Suppressor macrophage treated with lipopolysaccharide for 1 hour (primary cell): Measurements from ENCODE around the gene XPO5.
"Not testable (repeated sequence)": the region's sequence is repeated elsewhere in the genome, so short reads cannot be mapped to it uniquely, and the experiment has no call there.

Experiments
- DNase-seq, 3 donors: peaks; one replicate each; pipeline ENCODE4 v3.0.0-alpha.2; 2020 to 2022

The XPO5 gene

DNA sequence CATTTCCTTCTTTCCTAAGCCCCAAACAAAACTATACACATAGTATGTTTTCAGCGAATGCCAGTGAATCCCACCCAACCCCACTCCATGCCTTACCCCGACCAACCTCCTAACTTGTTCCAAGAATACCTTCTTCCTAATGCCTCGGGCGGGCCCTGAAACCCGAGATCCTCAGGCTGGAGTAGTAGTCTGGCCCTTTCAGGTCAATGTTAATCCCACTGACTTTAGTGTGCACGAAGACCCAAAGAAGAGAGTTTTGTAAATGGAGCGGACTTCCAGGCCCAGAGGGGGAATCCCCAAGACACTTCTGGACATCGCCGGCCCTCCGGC is 59.5 kb downstream of the XPO5 start:
- no peak for DNase-seq

DNA sequence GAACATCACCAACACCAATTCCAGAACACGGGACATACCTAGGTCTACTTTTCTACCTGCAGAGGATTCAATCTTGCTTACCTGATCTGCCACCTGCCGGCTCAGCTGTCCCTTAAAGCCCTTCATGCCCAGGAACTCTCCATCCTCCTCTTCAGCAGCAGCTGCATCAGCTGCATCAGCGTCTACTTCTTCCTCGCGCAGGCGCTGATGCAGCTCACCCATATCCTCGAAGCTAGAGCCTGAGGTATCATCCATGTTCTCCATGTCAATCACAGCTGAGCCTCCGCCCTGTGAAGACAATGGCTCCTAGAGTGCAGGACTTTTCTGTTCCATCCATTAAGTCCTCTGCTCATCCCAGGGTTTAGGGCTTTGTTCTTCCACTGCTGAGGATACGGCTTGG is 60.0 kb downstream of the XPO5 start:
- no peak for DNase-seq

DNA sequence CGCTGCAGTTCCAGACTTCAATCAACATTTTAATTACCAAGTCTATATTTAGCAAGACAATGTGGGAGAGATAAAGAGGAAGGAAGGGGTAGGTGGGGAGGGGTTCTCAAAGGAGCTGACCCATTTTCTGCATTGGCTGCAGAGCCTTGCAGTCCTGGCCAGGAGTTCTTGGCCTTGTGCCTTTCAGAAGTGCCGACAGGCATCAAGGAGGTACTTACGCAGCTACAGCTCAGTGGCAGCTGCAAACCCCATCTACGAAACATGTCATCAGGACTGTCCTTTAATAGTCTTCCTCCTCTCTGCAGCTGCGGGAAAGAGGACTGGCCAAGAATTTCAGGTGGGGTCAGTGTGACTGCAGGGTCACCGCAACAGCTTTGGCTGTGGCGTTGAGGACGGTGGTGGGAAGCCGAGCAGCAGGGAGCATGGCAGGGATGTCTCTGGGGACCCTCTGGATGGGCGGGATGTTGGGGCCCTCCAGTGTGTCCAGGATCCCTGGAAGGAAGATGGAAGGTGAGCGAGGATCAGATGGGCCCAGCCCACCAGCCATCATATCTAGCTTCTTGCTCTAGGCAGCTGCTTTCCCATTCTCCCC is 63.9 kb downstream of the XPO5 start:
- no peak for DNase-seq

DNA sequence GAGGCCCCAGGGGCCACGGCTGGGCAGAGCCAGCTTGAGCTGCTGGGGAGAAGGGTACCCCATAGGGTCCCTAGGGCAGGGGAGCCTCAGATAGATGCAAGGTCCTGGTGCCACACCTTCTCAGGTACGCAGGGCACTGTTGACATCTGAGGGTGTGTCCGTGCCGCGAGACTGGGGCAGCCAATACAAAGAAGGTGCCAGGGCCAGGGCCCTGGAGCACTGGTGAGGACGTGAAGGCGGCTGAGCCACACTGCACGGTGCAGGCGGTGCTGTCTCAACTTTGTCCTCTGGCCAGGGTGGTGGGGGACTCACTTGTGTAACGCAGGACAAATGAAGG is 65.0 kb downstream of the XPO5 start:
- DNase-seq = no peak

DNA sequence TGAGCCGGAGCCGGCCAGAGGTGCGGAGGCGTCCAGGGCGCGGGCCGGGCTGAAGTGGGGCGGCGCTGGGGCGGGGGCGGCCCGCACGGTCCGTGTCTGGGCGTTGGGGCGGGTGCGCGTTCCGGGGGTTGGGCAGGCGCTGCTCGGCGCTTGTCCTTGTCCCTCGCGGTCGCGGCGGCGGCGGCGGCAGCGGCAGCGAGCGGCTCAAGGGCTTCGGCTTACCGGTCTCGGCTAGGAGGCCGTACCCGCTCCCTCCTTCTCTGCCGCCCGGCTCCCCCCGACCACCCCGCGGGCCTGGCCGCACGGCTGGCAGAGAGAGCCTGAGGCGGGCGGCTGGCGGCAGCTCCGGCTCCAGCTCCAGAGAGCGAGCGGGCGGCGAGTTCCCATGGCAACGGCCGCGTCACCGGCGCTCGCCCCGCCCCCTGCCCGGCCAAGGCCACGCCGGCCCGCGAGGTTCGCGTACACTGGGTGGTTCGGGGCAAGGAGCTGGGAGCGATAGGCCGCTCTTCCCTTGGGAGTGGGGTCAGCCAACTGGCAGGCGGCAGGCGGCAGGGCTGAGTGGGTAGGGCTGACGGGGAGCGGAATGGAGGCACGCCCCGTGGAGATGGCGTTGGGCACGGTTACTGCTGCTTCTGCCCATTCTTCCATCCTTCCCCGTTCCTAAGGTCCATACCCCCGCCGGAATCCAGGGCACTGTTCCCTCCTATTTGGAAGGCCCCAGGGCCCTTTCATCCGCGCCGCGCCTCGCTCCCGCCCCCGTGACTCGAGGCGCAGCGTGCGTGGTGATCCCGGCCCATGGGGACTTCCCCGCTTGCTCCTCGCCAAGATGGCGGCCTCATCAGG is 65.6 kb downstream of the XPO5 start, which contains the start of gene LRRC73:
TSS of gene LRRC73 (minus strand) at position 363 of the 843 bp plus-strand sequence. CDS start 561 bp downstream, outside the sequence.
- peak; percentile 83 to 95 (median 91) for DNase-seq

DNA sequence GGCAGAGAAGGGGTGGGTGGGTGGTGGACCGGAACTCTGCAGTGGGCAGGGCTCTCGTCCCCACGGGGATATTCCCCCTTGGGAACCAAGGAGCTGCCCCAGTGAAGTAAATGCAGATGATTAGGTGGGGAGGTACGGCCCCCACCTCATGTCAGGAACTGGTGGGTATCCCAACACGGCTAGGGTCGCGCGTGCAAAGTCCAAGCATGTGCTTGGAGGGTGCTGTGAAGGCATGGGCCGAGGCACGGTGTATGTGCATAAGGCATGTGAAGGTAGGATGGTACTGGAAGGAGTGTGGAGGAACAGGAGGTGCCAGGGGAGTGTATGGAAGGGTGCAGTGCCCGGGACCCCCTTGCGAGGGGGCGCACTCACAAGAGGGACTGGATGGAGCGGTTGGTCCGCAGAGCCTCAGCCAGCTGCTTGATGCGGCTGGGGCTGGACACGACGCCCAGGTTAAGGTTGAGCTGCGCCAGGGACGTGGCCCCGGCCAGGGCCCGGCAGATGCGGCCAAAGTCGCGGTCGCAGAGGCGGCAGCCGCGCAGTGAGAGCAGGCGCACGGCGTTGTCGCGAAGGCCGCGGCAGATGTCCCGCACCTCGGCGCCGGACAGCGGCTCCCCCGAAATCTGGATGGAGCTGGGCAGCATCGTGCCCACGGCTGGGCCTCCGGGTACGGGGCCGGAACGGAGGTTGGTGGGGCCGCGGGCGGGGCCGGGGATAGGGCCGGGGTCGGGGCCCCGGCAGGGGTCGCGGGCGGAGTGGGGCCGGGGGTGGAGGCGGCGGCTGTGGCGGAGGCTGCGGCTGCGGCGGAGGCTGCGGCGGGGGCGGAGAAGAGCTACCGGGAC is 66.5 kb downstream of the XPO5 start:
- peak in 2 of 3 donors; percentile 14 to 32 for DNase-seq

DNA sequence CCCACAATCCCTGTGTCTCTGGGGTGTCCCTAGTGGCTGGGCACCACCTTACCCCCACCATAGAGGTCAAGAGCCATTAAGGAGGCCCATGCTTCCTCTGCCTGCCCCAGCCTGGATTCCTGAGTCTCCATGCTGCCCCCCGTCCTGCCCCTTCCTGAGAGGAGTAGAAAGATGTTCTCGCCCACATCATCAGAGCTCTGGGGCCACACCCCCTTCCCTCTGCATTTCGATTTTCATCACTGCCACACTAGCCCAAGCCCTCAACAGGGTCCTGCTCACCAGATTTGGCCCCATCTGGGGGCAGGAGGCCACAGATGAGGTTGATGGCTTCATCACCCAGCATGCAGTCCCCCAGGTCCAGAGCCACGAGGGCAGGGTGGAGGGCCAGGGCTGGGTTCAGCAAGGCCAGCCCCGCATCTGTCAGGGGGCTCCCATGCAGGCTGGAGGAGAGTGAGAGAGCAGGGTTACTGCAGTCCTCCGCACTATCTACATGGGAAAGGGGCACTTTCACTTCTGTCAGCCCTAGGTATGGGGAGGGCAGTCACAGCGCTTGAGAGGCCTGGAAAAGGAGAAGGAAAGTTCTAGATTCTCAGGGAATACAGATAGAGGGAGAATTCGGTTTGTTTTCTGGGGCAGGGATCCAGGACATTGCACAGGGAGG is 67.2 kb downstream of the XPO5 start:
- DNase-seq = no peak

DNA sequence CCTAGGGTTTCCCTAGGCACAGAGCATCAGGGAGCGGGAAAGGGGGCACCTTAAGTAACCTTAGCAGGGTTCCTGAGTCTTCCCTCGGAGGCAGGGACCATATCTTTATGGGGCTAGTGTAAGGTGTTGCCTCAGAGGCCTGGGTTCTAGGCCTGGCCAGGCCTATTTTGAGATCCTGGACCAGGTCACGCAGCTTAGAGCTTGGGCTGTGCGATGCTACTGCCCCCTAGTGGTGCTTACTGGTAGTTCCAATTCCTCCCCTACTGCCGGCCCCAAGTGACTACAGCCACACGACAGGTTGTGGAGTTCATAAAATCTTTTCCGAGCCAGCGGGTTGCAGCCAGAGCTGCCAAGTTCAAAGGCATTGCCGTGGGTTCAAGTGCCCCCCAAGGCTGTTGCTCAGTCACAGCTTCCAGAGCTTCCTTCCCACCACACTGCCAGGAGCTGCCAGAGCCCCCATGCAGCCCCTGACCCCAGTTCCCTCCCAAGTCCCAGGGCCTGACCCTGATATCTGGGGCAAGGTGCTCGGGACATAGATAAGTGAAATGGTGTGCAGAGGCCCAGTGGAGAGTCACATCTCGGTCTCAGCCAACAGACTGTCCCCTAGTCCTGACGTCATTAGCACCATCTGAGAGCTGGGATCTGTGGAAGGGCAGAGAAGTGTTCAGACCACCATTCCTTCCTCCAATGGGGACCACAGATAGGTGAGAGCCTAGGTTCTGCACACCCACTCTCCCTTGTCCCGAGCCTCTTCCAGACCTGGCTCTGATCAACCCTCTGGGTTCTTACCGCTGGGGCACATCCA is 69.0 kb downstream of the XPO5 start:
- peak; percentile 83 to 90 (median 89) for DNase-seq

DNA sequence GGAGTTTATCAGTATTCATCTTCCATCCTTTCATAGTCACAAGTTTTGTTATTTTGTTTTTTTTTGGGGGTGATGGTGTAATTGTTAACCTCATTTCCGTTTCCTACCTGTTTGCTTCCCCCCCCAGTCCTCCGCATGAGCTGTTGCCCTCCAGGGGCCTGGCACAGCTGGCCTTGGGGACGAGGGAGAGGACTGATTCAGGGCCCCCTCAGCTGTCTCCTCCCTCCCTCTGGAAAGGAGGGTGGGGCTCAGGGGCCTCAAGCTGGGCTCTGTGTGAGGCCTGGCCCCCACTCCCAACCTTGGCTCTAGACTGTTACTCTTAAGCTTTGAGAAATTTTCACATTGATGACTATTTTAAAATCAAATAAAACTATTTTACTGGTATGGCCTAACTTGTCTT is 69.7 kb downstream of the XPO5 start:
- no peak for DNase-seq

DNA sequence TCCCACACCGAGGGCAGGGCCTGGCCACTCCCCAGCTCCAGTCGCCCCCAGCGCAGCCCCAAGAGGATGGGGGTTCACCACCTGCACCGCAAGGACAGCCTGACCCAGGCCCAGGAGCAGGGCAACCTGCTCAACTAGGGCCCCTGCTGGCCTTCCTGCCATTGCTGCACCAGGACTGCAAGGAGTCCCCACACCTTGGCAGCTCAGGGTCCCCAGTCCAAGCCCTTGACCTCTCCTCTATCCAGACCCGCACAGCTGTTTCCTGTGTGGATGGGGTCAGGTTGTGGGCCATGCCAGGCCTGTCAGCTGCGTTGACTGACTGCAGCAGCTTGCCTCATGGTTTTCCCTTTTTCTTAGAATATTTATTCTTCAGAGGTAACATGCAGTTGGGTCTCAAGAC is 70.1 kb downstream of the XPO5 start:
- DNase-seq = no peak

DNA sequence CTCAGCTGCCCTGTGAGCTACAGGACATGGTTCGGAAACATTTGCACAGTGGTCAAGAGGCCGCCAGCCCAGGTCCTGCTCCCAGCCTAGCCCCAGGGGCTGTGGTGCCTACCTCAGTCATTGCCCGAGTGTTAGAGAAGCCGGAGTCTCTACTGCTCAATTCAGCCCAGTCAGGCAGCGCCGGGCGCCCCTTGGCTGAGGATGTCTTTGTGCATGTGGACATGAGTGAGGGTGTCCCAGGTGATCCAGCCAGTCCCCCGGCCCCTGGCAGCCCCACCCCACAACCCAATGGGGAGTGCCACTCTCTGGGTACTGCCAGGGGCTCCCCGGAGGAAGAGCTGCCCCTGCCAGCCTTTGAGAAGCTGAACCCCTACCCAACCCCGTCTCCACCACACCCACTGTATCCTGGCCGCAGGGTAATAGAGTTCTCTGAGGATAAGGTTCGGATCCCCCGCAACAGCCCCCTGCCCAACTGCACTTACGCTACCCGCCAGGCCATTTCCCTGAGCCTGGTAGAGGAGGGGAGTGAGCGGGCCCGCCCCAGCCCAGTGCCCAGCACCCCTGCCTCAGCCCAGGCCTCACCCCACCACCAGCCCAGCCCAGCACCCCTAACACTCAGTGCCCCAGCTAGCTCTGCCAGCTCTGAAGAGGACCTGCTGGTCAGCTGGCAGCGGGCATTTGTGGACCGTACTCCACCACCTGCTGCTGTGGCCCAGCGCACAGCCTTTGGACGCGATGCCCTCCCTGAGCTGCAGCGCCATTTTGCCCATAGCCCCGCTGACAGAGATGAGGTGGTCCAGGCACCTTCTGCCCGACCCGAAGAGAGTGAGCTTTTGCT is 70.9 kb downstream of the XPO5 start:
- DNase-seq = no peak

DNA sequence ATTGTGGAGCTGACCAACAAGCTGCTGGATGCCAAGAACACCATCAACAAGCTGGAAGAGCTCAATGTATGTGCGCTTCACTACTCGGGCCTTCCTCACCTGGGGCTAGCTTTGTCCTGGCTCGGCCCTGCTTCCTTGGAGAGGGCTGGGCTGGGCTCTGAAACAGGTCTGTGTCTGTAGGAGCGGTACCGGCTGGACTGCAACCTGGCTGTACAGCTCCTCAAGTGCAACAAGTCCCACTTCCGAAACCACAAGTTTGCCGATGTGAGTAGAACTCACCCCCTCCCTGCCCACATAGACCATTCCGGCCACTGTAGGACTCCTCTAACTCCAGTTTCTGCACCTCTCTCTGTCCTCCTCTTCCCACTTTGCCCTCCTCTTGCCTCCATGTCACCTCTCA is 72.4 kb downstream of the XPO5 start:
- DNase-seq = no peak

DNA sequence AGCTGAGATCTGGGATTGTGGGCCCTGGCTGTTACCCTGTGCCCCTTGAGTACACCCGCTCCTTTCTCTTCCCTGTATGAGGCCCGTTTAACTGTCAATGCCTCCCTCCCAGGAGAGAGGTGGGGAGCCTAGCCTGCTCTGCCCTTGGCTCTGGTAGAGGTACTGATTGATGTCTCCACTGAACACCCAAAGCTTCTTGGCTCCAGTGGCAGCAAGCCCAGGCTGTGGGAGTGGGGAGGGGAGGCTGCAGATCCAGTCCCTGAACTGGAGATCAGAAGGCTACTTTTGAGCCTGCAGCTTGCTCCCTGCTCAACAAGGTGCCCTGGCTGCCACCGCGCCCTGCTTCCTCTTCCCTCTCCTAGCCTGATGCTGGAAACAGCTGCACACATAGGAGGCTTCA is 73.2 kb downstream of the XPO5 start:
- no peak for DNase-seq

DNA sequence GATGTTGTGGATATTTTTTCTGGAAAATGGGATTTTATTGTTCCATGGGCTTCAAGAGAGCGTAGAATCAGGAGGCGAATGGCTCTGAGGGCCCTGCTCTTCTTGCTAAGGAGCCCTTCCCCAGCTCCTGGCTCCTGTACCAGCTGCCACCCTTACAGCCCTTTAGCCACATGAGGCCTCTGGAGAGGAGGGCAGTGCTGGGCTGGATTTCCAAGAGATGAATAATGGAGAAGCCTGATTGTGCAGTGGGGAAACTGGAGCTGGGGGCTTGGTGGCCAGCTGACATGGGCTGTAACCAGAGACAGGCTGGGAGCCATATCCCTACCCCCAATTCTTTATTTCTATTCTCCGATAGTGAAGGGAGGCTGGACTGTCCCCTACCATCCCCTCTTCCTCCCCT is 74.9 kb downstream of the XPO5 start:
- no peak for DNase-seq

DNA sequence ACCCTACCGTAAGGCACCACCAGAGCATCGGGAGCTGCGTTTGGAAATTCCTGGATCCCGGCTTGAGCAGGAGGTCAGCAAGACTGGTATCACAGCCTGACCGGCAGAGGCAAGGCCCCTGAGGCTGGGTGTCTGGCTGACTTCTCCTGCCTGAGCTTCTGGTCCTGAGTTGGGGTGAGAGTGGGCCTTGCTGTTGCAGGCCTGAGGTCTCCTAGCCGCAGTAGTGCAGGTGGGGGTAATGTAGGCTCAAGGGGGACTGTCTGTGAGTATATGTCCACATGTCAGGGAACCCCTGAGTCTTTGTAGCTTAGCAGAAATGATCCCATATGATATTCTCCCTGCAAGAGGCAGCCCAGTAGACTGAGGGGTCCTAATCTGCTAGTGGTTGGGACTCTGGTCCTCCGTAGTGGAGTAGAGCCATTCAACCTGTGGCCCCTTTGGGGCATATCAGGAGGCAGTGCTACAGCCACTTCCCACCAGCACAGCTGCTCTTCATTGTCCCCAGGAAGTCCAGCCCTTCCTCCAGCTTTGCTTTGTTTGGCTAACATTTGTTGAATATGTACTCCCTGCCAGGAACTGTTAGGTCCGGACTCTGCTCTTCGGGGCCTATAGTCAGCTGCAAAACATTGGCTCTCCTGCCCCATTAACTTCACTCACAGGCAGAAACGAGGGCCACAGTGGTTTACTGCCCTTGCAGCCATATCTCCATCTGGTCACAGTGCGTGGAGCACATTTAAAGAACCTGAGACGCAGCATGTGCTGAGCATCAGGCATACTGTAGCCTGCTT is 76.6 kb downstream of the XPO5 start:
- DNase-seq = no peak

DNA sequence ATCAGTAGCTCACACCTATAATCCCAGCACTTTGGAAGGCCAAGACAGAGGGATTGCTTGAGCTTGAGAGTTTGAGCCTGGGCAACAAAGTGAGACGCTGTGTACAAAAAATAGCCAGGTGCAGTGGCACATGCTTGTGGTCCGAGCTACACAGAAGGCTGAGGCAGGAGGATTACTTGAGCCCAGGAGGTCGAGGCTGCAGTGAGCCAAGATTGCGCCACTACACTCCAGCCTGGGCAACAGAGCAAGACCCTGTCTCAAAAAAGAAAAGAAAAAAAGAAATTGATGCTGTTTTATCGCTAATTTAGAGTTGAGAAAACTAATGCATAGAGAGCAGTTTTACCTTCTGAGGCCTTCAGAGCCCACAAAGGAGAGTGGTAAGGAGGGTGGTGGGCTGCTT is 77.5 kb downstream of the XPO5 start:
- DNase-seq = not testable (repeated sequence)

DNA sequence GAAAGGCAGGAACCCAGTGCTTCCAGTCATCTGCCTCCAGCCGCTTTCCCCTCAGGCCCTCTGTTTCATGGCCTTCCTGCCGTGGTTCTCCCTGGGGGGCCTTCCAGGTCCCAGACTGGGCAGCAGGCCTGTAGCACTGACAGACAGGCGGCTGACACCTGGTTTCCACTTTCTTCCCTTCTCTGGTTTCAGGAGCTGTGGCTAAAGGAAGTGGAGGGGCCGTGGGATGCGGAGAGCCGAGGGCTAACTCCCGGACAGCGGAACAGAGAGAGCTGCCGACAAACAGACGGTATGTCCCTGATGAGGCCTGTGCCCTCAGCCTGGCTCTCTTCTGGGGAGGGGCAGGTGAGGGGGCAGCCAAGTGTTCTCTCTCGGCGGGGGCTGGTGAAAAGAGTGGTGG is 78.1 kb downstream of the XPO5 start:
- no peak for DNase-seq

DNA sequence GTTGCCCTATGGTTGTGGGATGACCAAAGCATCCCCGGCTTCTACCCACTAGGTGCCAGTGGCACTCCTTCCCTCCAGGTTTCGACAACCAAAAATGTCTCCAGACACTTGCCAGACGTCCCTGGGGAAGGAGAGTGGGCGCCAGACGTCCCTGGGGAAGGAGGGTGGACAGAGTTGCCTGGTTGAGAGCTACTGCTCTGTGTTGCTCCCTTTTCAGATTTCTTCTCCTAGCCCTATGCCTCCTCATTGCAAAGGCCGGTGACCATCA is 78.8 kb downstream of the XPO5 start:
- no peak for DNase-seq

DNA sequence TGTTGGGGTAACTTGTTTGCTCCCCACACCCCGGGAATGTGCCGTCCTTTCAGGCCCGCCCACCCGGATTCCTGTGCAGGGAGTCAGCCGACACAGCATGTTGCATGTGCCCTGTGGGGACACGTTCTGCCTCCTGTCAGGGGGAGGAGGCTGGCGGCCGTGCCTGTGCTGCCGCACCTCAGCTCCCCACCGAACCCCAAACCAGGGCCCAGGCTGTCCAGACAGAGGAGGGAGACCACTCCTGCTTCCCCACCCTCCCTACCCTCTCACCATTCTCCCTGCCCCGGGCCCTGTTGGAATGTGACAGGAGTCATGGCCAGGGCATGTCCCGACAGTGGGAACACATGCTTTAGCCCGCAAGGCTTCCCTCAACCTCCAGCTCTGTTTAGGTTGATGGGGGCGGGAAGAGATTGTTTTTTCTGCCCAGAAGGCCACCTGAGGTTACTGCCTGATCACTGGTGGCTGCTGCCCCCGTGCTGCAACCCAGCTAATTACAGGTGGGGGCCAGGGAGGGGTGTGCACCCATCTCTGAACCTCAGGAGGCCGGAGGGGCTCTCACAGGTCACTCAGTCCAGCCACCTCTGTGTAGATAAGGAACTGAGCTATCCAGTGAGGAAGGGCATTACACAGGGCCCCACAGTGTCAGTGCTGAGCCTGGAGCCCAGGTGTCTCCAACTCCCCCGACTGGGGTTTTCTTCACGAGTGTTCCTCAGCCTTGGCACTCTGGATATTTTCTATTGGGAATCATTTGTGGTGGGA is 79.3 kb downstream of the XPO5 start:
- no peak for DNase-seq

DNA sequence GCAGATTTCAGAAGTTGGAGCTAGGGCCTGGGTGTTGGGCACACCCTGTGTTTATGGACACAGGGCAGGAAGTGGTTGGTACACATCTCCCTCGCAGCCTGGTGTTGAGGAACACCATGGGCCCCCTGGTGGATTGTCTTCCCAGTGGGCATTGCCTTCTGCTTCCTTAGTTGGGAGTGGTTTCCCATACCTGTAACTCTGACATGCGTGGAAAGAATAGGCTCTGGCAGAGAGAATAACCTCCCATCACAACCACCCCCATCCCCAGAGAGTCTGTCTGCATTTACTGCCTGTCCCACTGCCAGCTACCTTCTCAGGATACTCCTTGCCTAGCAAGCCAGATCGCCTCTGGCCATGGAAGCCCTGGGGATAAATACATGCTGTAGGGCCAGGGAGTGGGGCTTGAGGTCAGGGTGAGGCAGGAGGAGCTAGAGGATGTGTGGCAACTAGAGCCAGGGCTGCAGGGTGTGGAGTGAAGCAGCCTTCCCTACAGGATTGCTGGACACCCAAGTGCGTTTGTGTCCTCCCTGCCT is 80.4 kb downstream of the XPO5 start:
- peak in 1 of 3 donors; percentile 37 for DNase-seq
